GM18520 (cell line): Measurements from ENCODE around the gene VPS50.

Experiments used
- ATAC-seq: cut with Tn5 transposase; IDR thresholded peaks from one replicate; pipeline ENCODE4 v1.9.1; 2021; ENCODE audit not compliant: unreplicated experiment

Gene VPS50, protein sequence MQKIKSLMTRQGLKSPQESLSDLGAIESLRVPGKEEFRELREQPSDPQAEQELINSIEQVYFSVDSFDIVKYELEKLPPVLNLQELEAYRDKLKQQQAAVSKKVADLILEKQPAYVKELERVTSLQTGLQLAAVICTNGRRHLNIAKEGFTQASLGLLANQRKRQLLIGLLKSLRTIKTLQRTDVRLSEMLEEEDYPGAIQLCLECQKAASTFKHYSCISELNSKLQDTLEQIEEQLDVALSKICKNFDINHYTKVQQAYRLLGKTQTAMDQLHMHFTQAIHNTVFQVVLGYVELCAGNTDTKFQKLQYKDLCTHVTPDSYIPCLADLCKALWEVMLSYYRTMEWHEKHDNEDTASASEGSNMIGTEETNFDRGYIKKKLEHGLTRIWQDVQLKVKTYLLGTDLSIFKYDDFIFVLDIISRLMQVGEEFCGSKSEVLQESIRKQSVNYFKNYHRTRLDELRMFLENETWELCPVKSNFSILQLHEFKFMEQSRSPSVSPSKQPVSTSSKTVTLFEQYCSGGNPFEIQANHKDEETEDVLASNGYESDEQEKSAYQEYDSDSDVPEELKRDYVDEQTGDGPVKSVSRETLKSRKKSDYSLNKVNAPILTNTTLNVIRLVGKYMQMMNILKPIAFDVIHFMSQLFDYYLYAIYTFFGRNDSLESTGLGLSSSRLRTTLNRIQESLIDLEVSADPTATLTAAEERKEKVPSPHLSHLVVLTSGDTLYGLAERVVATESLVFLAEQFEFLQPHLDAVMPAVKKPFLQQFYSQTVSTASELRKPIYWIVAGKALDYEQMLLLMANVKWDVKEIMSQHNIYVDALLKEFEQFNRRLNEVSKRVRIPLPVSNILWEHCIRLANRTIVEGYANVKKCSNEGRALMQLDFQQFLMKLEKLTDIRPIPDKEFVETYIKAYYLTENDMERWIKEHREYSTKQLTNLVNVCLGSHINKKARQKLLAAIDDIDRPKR

DNA sequence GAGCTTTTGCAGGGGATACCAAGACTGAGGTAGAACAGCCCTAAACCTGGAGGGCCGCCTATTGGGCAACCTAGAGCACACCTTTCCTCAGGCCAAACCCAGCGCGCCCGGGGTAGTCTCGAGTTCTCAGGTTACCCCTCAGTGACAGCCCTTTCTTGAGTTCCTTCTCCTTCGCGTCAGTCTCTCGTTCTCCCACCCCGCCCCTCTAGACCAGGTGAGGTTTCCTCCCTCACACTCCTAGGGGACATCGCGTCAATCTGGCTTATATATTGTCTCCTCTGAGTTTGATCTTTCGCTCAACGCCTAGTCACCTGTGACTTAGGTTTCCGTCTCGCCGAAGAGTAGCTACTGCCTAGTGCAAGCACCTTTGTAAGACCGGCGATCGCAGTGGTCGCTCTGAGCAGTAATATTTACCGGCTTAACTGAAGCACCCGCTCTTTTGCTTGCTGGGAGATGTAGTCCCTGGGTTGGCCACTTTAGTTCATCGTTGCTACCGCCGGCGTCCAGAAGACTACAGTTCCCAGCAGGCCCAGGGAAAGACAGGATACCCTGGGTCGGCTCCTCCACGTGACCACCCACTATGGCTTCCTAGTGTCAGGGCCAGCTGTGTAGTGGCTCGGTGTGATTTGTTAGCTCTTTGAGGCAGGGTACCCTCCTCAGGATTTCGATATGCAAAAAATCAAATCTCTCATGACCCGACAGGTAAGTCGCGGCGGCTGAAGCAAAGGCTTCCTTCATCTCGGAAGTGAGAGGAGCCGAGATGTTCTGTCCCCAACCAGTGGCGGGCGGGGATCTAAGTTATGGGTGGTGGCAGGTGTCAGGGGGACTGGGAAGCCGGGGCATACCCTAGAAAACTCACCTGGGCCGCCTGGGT, at the start of gene VPS50:
Gene VPS50, plus strand, starts transcription at position 568 of the 874 bp plus-strand sequence. Its CDS starts 102 bp downstream, at position 670.
- ATAC-seq: peak; percentile 99

GRCh38 chr7:93185303-93186027, 46.7 kb upstream of the VPS50 start:
- no peak for ATAC-seq

- ATAC-seq: no peak
Observed at GRCh38 chr7:93188870-93189634, 43.1 kb upstream of the VPS50 start.

DNA sequence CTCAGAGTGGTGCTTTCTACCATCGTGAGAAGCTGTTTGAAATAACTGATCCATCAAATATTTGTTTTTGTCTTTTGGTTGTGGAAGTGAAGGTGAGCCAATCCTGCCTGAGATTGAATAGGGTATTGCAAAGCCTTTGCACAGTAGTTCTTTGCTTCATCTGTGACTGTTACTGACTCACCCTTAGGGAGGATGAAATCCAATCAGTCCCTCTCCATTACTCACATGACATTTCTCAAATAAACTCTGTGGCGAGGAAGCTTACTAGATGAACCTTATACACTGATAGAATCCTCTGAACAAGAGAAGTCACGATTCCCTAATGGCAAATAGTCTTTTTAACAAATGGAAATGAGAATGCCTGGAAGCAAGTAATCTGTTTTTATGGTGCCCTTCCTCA, 37.8 kb upstream of the VPS50 start:
- ATAC-seq: no peak

DNA sequence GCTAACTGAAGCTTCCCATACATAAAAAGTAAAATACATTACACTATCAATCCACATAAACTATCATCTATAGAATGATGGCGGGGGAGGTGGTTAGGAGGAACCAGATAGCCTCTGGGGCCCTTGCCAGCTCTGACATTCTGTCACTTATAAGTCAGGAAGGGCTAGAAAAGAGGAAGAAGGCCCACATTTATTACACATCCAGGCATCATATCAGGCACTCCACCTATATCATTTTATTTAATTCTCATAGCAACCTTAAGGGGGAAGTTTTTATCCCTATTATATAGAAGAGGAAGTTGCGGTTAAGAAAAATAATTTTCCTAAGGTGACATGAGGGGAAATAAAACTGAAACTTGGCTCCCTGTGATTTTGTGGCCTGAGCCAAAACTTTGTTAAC, 35.8 kb upstream of the VPS50 start:
- ATAC-seq: no peak

DNA sequence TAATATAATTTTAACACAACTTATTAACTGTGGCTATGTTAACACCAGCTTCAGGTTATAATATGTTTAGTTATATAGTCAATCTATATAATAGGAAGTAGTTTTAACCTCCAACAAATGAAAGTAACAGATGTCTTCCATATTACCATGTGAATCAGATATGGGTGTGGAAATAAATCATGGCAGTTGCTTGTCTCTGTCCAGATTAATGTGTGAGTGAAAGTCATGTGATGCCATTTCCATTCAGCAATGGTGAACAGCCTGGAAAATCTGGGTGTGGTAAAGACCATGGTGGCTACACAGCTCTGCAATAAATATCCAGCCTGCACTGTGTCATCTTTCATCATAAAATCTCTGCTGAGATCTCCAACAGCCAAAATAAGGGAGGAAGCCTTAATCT, 33.7 kb upstream of the VPS50 start:
- no peak for ATAC-seq

DNA sequence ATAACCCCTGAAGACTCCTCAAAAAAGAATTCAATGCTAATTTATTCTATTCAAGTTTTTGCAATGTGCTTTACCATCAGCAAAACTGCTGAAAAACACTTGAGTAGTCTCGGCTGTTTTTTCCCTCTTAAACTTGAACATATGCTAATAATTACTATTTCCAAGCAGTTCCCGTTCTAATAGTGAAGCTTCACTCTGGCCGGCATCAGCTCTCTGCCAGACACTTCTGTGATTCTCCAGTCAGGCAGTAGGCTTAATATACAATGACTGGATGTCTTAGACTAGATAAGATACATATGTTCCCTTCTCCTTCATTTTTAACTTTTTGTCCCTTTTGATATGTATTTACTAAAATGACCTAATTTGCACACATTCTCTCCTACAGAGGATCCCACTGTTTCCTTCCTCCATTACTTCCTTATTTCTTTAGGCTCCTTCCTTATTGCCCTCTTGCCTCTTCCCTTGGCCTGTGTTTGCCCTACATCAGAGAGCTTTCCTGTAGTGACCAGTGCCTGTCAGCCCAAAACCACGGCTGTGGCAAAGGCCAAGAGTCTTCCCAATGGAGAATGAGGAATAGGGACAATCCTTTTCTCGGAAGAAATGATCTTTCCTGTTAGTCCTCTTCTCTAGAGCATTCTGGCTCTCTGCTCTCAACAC, 29.4 kb upstream of the VPS50 start:
- no peak for ATAC-seq

- no peak for ATAC-seq
Observed at GRCh38 chr7:93203496-93203895, 28.7 kb upstream of the VPS50 start.

DNA sequence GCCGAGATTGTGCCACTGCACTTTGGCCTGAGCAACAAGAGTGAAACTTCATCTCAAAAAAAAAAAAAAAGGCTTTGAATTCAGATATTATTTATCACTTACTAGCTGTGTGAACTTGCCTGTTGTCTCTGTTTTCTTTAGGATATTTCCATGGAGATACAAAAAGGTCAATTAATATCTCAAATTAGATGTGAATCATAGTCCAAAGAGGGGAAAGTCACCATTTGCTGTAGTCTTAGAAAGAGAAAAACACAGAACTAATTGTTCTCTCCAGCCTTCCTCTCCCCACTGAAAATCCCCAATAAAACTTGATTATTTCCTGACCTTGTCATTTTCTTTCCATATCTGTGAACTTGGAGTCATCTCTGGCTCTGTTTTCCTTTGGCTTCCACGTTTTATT, 27.1 kb upstream of the VPS50 start:
- no peak for ATAC-seq

DNA sequence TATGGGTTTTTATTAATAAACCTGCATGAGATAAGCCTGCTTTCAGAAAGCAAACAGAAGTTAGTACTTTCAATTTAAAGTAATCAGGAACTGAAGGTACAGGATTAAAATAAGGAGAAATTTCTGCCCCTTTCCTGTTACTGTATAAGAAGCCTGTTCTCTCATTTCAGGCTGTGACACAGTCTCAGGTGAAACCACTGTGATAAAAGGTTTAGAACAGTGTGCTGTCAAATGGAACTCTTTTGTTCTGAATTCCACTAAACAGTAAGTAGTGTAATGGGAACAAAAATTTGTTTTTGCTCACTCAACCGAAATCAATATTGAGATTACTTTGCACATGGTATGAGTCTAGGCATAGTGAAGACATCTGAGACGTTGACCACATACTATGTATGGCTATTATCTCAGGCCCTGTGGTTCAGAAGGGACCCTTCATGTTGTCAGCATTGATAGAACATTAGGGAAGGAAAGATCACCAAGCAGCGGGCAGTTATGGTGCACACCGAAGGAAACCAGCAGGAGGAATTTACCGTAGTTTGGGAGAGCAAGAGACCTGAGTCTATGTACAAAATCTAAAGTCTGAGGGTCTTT, 20.8 kb upstream of the VPS50 start:
- ATAC-seq: no peak

DNA sequence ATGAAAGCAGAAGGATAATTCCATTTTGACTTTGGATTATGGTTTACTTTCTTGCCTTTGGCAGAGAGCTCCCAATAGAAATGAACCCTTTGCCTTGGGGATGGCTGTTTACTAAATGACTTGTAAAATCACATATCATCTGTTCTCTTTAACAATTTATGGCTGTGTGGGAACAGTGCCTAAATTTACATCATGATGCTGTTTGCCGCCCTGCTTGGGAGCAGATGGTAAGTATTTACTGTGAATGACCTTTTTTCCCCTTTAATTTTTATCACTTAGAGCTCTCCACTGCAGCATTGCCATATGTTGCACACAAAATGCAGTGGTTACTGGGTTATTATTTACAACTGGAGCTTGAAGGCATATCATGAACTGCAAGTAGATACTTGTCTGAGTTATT, 19.3 kb upstream of the VPS50 start:
- ATAC-seq: no peak

DNA sequence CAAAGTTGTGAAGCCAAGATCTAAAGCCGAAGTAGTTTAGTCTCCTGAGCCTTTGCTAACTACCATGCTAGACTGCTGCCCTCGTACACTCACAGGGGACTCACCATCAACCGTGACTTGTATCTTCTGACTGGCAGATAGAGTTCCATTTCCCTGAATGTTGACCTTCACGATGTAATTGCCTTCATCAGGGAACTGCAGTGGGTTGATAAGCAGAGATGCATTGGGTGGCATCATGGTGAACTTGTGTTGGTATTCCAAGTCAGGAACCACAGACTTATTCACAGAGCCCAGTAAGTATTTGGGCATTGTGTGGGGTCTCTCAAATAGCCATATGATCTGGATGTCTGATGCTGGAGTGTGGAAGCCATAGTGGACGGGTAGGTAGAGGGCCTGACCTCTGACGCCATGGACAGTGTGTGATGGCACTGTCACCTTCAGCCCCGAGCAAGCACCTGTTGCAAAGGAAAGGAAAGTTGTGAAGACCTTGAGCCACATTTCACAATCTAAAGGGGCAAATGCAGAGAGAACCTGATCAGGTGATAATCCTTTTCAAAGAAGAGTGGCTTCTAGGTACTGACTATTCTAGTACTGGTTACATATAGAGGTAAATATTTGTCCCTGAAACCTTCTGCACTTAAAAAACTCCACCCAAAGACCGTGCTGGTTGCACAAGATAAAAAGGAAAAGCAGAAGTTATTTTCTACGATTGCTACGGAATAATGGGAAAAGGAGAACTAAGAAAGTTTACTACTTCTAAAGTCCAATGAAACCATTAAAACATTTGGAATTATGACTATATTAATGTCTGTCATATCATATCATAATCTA, 13.0 kb upstream of the VPS50 start:
- ATAC-seq: no peak

GRCh38 chr7:93219868-93220267, 12.3 kb upstream of the VPS50 start:
- no peak for ATAC-seq

DNA sequence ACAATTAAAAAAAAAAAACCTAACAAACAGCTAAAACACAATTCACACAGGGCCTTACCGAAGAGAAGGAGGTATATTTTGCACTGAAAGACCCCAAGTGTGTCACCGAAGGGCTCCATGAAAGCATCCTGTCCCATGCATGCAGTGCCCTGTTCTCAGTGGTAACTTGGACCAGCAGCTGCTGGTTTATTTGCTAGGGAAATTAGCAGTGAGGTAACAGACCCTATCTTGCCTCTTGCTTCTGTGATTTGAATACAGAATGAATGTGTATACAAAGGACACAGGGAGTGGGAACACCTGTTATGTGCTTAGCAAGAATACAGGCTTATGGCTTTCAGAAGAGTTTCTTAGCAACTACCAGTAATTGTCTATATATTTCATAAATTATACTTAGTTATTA, 5.9 kb upstream of the VPS50 start, which contains the start of gene HEPACAM2:
Gene HEPACAM2, minus strand, starts transcription at position 160 of the 400 bp plus-strand sequence.
- ATAC-seq: no peak

DNA sequence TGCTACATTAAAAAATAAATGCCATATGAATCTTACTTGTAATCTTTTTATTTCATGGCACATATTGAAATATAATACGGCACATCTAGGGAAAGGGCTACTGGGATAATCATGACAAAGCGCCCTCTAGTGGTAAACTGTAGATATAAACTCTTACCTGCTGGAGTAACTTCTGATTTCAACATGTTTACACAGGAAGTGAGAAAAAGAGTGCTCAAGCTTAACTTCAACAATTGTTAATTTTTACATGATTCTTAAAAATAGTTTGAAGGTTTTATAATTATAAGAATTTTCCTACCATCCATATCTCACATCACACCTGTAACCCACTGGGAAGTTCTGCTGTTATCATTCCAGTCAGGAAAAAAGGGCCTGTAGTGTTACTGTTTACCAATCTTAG, 3.9 kb upstream of the VPS50 start:
- ATAC-seq: no peak

DNA sequence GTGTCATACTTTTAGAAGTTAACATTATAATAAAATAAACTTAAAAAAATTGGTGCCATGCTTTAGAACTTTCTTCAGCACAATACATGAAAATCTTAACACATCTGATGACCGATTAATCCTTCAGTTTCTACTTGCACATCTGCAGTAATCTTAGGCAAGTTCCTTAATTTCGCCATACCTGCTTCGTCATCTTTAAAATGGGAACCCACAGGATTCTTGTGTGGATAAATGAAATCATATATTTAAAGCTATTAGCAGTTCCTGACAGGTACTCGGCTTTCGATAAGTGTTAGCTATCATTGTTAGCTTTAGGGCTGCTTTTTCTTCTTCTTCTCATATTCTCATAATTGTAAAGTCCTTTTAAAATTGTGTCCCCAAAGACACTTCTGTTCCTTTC, 907 bp upstream of the VPS50 start:
- ATAC-seq: no peak

GRCh38 chr7:93232673-93233018, 480 bp downstream of the VPS50 start:
- no peak for ATAC-seq

- no peak for ATAC-seq
Observed at GRCh38 chr7:93235541-93235940, 3.4 kb downstream of the VPS50 start.
